ENCODE data around the gene CD52.

The CD52 gene

GRCh38 chr1:26296340-26297056 lies 21.3 kb upstream of the CD52 start:
- TF ChIP-seq CTCF (IDR thresholded peaks at IDR 0.05; ENCODE audit: borderline replicate concordance, insufficient read depth, low read depth, low read length), result no peak
- H3K4me3 ChIP-seq (ENCODE audit: low read depth, low read length), result no peak overlapping the region

GRCh38 chr1:26297057-26297790 lies 20.5 kb upstream of the CD52 start:
- TF ChIP-seq CTCF (IDR thresholded peaks at IDR 0.05; ENCODE audit: borderline replicate concordance, insufficient read depth, low read depth, low read length), result no peak
- no peak overlapping the region for H3K4me3 ChIP-seq (ENCODE audit: low read depth, low read length)

- TF ChIP-seq CTCF (IDR thresholded peaks at IDR 0.05; ENCODE audit: borderline replicate concordance, insufficient read depth, low read depth, low read length), result no peak
- H3K4me3 ChIP-seq (ENCODE audit: low read depth, low read length), result no peak overlapping the region
These were observed 20.0 kb upstream of the CD52 start for GRCh38 chr1:26297791-26298124.

- no peak for TF ChIP-seq CTCF (IDR thresholded peaks at IDR 0.05; ENCODE audit: borderline replicate concordance, insufficient read depth, low read depth, low read length)
- H3K4me3 ChIP-seq (ENCODE audit: low read depth, low read length), result no peak overlapping the region
These were observed 17.0 kb upstream of the CD52 start for GRCh38 chr1:26300578-26301275.

- no peak overlapping the region for H3K4me3 ChIP-seq (ENCODE audit: low read depth, low read length)
- no peak for TF ChIP-seq CTCF (IDR thresholded peaks at IDR 0.05; ENCODE audit: borderline replicate concordance, insufficient read depth, low read depth, low read length)
These were observed 14.9 kb upstream of the CD52 start for GRCh38 chr1:26302733-26303405.

GRCh38 chr1:26305667-26306289 lies 12.0 kb upstream of the CD52 start:
- TF ChIP-seq CTCF (IDR thresholded peaks at IDR 0.05; ENCODE audit: borderline replicate concordance, insufficient read depth, low read depth, low read length), result no peak
- peak overlapping the region; percentile 68 for H3K4me3 ChIP-seq (ENCODE audit: low read depth, low read length)
